ENCODE data around the gene WWOX. TPM values are rescaled to one million over a fixed set of nuclear protein-coding genes. Genes with fewer than 3 reads are reported as not detected.

The WWOX gene
- total and polyA plus RNA-seq, 2 of the 8 experiments (the other 6 are each of a cell fraction or from before 2014, with no cell fraction given) = 5.4 to 16.7 TPM

DNA sequence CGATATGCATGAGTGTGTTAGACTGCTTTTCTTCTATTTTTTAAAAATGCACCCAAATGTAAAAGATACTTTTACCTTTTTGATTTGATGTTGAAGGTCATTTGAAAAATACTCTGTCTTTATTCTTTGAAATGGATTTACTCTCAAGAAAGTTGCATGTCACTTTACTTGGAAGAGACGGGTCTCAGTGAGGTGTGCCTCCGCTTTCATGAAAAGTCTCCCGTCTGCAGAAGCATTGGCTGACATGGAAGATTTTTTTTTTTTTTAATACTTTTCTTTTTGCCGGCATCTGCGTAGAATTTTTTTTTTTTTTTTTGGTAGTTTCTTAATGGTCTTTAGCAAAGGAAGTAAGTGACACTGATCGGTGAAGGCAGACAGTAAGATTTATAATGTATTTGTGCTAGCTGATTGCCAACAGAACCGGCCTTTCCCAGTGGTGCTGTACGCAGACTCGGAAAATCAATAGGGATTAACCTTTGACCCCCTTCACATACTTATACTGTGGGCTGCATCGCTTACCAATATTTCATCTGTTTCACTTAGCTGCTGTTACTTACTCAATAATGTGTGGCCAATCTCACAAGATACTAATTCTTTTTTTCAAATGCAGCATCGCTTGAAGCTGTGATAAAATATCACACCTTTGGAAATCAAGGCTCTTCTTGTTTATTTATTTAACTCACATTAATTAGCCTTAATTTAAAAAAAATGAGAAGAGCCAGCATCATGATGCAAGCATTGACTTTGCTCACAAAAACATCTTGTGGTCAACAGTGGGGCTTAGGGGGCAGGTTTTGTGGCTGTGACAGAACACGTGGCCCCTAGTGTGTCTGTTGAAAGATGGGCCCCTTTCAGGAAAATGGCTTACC lies 383.9 kb downstream of the WWOX start (continued):
- TF ChIP-seq BACH1 (IDR thresholded peaks at IDR 0.05; ENCODE audit: low read length) (no peak), RFX5 (IDR thresholded peaks at IDR 0.05; ENCODE audit: borderline replicate concordance, low read depth, low read length) (no peak), EZH2 (IDR thresholded peaks at IDR 0.05; ENCODE audit: low read depth, low read length, severe bottlenecking) (no peak), SP2 (IDR thresholded peaks at IDR 0.05; ENCODE audit: low read length) (no peak), BCL11A (IDR thresholded peaks at IDR 0.05; ENCODE audit: low read depth in 2 of 2, low read length in 2 of 2) (no peak)
- TF ChIP-seq, protein P1, sequence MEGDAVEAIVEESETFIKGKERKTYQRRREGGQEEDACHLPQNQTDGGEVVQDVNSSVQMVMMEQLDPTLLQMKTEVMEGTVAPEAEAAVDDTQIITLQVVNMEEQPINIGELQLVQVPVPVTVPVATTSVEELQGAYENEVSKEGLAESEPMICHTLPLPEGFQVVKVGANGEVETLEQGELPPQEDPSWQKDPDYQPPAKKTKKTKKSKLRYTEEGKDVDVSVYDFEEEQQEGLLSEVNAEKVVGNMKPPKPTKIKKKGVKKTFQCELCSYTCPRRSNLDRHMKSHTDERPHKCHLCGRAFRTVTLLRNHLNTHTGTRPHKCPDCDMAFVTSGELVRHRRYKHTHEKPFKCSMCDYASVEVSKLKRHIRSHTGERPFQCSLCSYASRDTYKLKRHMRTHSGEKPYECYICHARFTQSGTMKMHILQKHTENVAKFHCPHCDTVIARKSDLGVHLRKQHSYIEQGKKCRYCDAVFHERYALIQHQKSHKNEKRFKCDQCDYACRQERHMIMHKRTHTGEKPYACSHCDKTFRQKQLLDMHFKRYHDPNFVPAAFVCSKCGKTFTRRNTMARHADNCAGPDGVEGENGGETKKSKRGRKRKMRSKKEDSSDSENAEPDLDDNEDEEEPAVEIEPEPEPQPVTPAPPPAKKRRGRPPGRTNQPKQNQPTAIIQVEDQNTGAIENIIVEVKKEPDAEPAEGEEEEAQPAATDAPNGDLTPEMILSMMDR (IDR thresholded peaks at IDR 0.05; ENCODE audit: control extremely low read depth in 1 of 3, insufficient read depth in 1 of 3, low read depth in 1 of 3, low read length in 3 of 3) = no peak
- TF ChIP-seq, protein P2, sequence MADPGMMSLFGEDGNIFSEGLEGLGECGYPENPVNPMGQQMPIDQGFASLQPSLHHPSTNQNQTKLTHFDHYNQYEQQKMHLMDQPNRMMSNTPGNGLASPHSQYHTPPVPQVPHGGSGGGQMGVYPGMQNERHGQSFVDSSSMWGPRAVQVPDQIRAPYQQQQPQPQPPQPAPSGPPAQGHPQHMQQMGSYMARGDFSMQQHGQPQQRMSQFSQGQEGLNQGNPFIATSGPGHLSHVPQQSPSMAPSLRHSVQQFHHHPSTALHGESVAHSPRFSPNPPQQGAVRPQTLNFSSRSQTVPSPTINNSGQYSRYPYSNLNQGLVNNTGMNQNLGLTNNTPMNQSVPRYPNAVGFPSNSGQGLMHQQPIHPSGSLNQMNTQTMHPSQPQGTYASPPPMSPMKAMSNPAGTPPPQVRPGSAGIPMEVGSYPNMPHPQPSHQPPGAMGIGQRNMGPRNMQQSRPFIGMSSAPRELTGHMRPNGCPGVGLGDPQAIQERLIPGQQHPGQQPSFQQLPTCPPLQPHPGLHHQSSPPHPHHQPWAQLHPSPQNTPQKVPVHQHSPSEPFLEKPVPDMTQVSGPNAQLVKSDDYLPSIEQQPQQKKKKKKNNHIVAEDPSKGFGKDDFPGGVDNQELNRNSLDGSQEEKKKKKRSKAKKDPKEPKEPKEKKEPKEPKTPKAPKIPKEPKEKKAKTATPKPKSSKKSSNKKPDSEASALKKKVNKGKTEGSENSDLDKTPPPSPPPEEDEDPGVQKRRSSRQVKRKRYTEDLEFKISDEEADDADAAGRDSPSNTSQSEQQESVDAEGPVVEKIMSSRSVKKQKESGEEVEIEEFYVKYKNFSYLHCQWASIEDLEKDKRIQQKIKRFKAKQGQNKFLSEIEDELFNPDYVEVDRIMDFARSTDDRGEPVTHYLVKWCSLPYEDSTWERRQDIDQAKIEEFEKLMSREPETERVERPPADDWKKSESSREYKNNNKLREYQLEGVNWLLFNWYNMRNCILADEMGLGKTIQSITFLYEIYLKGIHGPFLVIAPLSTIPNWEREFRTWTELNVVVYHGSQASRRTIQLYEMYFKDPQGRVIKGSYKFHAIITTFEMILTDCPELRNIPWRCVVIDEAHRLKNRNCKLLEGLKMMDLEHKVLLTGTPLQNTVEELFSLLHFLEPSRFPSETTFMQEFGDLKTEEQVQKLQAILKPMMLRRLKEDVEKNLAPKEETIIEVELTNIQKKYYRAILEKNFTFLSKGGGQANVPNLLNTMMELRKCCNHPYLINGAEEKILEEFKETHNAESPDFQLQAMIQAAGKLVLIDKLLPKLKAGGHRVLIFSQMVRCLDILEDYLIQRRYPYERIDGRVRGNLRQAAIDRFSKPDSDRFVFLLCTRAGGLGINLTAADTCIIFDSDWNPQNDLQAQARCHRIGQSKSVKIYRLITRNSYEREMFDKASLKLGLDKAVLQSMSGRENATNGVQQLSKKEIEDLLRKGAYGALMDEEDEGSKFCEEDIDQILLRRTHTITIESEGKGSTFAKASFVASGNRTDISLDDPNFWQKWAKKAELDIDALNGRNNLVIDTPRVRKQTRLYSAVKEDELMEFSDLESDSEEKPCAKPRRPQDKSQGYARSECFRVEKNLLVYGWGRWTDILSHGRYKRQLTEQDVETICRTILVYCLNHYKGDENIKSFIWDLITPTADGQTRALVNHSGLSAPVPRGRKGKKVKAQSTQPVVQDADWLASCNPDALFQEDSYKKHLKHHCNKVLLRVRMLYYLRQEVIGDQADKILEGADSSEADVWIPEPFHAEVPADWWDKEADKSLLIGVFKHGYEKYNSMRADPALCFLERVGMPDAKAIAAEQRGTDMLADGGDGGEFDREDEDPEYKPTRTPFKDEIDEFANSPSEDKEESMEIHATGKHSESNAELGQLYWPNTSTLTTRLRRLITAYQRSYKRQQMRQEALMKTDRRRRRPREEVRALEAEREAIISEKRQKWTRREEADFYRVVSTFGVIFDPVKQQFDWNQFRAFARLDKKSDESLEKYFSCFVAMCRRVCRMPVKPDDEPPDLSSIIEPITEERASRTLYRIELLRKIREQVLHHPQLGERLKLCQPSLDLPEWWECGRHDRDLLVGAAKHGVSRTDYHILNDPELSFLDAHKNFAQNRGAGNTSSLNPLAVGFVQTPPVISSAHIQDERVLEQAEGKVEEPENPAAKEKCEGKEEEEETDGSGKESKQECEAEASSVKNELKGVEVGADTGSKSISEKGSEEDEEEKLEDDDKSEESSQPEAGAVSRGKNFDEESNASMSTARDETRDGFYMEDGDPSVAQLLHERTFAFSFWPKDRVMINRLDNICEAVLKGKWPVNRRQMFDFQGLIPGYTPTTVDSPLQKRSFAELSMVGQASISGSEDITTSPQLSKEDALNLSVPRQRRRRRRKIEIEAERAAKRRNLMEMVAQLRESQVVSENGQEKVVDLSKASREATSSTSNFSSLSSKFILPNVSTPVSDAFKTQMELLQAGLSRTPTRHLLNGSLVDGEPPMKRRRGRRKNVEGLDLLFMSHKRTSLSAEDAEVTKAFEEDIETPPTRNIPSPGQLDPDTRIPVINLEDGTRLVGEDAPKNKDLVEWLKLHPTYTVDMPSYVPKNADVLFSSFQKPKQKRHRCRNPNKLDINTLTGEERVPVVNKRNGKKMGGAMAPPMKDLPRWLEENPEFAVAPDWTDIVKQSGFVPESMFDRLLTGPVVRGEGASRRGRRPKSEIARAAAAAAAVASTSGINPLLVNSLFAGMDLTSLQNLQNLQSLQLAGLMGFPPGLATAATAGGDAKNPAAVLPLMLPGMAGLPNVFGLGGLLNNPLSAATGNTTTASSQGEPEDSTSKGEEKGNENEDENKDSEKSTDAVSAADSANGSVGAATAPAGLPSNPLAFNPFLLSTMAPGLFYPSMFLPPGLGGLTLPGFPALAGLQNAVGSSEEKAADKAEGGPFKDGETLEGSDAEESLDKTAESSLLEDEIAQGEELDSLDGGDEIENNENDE (IDR thresholded peaks at IDR 0.05; ENCODE audit: insufficient replicate concordance, low read length) = no peak

All from H1 (cell line).